C4-2B (cell line): ENCODE results near the gene RASA4B.

Source experiments
- ZFX ChIP-seq: fragments of 450-650 bp; IDR thresholded peaks from 2 replicates; pipeline ENCODE4 v1.6.1; 2017
- TF ChIP-seq, protein P1 (sequence below): fragments of 450-650 bp; conservative IDR thresholded peaks from 2 replicates; pipeline ENCODE4 v1.5.1; 2017; ENCODE audit warnings: mild to moderate bottlenecking

DNA sequence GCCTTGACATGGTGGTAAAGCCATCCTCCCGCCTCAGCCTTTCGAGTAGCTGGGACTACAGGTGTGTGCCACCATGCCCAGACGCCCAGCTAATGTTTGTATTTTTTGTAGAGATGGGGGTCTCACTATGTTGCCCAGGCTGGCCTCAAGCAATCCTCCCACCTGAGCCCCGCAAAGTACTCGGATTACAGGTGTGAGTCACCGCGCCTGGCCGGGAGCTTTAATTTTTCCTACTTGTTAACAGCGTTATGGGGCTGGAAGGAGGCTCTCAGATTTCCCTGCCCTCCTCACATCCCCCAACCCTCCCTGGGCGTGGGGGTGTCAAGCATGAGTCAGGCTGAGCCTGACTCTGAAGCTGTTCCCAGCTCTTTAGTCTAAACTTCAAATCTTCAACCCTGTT, 61.2 kb downstream of the RASA4B start:
- TF ChIP-seq, protein P1, sequence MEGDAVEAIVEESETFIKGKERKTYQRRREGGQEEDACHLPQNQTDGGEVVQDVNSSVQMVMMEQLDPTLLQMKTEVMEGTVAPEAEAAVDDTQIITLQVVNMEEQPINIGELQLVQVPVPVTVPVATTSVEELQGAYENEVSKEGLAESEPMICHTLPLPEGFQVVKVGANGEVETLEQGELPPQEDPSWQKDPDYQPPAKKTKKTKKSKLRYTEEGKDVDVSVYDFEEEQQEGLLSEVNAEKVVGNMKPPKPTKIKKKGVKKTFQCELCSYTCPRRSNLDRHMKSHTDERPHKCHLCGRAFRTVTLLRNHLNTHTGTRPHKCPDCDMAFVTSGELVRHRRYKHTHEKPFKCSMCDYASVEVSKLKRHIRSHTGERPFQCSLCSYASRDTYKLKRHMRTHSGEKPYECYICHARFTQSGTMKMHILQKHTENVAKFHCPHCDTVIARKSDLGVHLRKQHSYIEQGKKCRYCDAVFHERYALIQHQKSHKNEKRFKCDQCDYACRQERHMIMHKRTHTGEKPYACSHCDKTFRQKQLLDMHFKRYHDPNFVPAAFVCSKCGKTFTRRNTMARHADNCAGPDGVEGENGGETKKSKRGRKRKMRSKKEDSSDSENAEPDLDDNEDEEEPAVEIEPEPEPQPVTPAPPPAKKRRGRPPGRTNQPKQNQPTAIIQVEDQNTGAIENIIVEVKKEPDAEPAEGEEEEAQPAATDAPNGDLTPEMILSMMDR: no peak
- TF ChIP-seq ZFX: no peak
